NCI-H2227 treated with DMSO at 0.1 percent for 48 hours (cell line): ENCODE results near the gene GDA.

Source experiments
- DNase-seq: peaks from one replicate; lab custom pipeline; 2025; lab: John Stamatoyannopoulos, UW

The GDA gene

DNA sequence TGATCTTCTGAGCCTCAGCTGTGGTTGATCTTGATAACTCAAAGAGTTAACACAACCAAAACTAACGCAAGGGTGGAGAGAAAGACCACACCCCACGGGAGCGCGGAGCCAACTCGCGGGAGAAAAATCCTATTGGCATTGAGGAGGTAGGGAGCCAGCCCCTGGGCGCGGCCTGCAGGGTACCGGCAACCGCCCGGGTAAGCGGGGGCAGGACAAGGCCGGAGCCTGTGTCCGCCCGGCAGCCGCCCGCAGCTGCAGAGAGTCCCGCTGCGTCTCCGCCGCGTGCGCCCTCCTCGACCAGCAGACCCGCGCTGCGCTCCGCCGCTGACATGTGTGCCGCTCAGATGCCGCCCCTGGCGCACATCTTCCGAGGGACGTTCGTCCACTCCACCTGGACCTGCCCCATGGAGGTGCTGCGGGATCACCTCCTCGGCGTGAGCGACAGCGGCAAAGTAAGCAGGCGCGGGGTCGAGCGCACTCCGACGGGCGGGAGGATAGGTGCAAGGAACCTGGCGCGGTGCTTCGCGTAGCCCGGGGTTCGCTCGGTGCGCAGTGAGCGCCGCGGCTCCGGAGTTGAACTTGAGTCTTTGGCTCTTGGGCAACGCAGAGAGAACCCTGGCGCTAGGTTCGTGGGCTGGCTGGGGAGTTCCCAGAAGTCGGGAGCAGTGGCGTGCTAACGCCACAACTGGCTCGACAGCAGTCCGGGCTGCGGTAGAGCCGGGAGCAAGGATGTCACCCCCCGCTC lies at the start of gene GDA:
Gene GDA (plus strand): TSS at position 210 of the 745 bp plus-strand sequence. CDS start 120 bp downstream, at position 330.
- no peak for DNase-seq

GRCh38 chr9:72102520-72102919 lies 46.7 kb upstream of the GDA start:
- no peak for DNase-seq

GRCh38 chr9:72113056-72113455 lies 36.2 kb upstream of the GDA start:
- DNase-seq: no peak

- no peak for DNase-seq
Measured at GRCh38 chr9:72119853-72120252, 29.4 kb upstream of the GDA start.

- DNase-seq: no peak
Measured at GRCh38 chr9:72124947-72125346, 24.3 kb upstream of the GDA start.

- DNase-seq: no peak
Measured at GRCh38 chr9:72127753-72128152, 21.5 kb upstream of the GDA start.

GRCh38 chr9:72128526-72128925 lies 20.7 kb upstream of the GDA start:
- DNase-seq: no peak

- DNase-seq: no peak
Measured at GRCh38 chr9:72129271-72130156, 19.7 kb upstream of the GDA start.

- no peak for DNase-seq
Measured at GRCh38 chr9:72130321-72130720, 18.9 kb upstream of the GDA start.

GRCh38 chr9:72131206-72131605 lies 18.0 kb upstream of the GDA start:
- no peak for DNase-seq

GRCh38 chr9:72132052-72132451 lies 17.2 kb upstream of the GDA start:
- no peak for DNase-seq

DNA sequence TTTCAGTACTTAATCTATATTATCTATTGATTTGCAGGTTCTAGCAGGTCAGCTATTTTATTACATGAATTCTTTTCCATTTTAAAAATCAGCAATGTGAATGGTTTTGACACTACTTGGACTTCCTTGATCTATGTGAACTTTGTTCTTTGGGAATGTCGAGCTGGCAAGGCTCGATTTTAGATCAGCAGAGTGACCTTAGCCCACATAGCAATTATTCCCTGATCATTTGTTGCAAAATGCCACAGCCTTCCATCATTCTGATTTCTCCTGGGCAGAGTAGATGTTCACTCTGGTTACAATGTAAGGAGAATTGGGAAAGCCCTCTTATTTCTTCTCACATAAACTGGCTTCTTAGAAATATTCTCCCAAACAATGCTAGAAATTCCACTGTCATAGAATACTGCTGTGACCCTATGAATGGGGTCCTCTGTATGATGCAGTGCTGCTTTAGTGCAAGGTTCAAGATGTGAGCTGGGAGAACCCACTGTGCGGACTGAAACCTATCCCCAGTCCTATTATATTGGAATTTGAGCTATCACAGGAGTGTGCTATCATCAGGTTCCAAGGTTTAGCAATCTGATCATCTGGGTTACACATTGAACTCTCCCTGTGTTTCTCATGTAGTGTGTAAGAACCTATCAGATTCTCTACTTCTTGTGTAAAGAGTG lies 15.7 kb upstream of the GDA start:
- DNase-seq: no peak

DNA sequence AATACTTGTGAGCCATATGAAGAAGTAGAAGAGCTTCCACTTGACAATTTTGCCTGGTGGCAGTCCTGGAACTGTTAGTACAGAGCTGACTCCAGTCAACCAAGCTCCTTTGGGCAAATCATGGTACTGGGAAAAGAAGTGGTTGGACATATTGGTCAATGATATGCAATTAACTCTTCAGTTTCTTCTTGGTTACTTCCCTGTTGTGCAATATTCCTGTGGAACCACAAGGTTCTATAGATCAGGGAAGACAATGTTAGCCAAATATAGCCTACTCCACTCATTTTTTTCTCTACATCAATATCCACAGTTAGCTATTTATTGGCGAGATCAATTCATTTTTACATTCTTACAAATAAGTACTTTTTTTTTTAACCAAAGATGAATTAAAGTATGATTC lies 14.4 kb upstream of the GDA start:
- no peak for DNase-seq

DNA sequence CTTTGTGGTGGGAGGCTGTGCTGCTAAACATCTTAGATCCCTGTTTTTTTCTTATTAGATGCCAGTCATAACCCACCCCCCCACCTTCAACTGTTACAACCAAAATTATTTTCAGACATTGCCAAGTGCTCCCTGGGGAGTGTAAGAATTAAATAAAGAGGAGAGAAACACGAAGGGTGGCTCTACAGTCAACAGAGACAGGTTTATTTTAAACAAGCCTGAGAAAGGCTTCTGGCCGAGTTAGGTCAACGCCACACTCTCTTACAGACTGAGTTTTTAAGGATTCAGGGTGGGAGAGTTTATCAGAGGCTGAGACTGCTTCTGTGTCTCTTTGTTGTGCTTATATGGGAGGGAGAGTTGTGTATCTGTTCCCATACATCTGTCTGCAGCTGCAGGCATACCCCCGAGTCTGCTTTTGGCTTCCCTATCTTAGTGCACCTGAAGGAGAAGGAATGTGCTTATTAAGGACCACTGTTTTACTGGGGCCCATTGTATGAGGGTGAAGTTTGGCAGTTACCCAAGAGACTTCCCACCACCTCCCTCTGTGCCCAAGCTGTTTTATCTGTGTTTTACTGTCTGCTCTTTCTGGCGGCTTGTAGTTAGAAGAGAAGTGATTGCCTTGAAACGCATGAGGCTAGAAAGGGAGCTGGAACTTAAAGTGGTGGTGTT lies 11.4 kb upstream of the GDA start:
- DNase-seq: no peak

DNA sequence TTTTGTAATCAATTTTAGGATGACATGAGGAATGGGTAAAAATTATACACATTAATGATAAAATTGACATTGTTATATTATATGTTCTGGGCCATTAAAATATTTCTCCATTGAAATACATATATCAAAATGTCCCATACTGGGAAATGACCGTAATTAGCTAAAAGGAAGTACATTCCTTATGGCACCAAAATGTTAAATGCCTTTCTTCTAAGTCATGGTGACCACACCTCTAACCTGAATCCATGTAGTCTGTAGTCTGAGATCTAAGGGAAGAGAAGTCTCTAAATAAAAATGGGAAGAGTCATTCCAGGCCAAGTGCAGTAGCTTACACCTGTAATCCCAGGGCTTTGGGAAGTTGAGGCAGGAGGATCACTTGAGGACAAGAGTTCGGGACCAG lies 10.0 kb upstream of the GDA start:
- DNase-seq: no peak

DNA sequence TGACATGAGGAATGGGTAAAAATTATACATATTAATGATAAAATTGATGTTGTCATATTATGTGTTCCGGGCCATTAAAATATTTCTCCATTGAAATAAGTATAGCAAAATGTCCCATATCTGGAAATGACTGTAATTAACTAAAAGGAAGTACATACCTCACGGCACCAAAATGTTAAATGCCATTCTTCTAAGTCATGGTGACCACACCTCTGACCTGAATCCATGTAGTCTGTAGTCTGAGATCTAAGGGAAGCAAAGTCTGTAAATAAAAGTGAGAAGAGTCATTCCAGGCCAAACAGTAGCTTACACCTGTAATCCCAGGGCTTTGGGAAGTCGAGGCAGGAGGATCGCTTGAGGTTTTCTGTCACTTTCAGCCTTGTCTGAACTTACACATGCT lies 8.7 kb upstream of the GDA start:
- no peak for DNase-seq

DNA sequence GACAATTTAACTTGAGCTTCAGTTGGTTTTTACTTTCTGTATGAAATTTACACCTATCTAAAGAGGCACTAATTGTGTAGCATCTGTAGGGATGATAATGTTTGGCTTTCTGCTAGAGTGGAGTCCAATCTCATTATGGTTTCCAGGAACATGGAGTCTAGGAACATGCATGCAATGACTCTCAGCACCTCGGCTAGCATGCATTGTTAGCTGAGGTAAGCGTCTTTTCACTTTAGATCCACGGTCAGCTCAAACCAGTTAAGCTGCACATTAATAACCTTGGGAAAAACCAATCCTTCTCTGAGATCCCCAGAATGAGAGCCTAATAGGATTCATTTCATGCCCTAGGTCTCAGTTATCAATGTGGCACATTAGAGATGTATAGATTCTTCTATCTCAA lies 7.8 kb upstream of the GDA start:
- DNase-seq: no peak

DNA sequence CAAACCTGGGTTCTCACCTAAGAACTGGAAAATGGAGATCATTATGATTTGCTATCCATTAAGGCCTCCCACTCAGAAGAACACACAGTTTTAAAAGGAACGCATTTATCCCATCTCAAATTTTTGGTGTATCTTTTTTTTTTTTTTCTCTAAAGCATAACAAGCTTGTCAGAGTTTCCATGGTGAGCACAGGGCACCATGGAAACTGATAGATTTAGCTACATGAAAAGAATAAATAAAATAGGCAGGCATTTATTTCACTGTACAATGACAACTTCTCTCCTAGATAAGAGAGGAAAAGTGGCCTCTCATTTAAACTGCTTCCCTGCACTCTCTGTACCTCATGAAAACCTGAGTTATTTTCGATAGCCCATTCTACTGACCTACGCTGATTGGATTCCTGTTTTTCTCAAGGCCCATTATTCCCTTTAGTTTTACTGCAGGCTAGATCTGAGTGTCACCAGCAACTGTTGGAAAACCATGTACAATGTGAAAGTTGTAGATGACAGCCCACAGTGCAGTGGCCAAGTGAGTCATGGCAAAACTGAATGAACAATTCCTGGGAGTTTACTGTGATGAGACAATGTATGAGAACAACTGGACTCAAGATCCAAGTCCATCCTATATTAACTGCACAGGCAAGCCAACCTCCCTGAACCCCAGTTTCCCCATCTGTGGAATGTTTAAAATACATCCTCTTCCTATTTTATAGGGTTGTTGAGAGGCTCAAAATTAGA lies 4.3 kb upstream of the GDA start:
- DNase-seq: no peak

DNA sequence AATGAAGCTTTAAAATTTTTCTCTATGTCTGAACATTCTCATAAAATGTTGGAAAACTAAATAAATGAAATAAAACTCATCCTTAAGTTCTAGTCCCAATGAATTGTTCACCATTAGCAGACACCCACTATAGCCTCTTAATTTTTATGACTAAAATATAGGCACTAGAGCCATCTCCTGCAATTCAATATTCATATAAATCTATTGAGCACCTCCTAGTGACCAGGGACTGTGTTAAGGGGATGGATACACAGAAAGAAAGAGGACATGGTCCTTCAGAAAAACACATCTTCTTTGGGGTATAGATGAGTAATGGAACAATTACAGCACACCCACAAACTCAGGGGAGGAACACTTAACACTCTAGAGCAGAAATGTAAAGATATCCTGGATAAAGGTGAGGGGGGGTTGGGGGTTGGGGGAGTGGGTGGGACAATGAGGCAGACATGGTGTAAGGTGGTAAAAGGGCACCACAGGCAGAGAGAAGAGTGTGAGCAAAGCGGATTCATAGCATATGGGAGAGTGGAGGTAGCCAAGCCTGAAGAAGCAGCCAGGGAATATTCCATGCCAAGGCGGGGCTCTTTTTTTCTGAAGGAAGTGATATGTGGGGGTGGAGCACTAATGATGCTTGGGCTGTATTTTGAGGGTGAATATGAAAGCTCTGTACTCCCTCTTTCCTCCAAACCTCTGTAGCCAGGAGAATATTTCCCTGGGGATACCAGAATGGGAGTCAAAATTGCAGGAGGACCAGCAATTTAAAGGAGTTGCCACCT lies 3.3 kb upstream of the GDA start:
- no peak for DNase-seq

DNA sequence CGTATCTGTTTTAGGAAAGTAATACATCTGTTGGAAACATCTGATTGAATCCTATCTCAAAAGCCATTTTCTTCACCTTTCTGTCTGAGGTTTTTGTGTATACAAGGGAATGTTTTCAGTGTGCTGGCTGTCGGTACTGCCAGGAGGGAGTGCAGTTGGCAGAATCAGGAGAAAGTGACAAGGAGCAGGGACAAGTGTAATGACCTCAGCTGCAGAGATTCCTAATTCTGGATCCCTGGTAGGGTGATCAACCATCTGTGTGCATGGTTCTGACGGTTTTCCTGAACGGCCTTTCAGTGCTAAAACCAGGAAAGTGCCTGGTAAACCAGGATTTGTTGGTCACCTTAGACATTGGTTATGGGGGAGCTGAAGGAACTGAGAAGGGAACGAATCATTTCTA lies 1.6 kb upstream of the GDA start:
- DNase-seq: no peak

DNA sequence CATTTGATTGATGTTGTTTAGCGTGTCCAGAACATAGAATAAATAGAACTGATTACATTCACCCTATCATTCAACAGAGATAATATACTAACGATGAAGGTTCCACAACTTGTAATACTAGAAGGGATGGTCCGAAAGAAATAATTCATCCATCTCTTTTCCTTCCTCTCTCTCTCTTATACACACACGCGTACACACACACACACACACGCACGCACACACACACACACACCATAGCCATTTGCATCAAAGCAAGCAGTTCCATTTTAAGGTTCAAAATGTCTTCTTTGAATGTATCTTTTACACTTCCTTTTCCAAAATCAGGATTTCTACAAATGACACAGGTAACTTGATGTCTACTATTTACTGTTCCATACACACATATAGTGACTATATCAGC lies 887 bp downstream of the GDA start:
- no peak for DNase-seq
